ENCODE data around the gene PMEL.

The PMEL gene

DNA sequence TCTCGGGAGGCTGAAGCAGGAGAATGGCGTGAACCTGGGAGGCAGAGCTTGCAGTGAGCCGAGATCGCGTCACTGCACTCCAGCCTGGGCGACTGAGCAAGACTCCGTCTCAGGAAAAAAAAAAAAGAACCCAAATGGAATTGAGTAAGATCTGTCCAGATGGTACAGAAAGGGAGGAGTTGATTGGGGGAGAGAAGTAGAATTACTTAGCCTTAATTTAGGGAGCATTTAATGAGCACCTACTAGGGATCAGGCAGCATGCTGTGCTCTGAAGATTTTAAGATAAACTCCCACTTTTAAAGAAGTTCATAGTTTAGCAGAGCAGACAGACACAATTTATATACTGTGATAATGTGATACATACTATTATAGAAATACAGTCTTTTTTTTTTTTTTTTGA, 12.6 kb upstream of the PMEL start:
- no peak for DNase-seq (ENCODE audit: low read depth, low spot score)
- ChIA-PET CTCF (interaction anchor here (1.2 to 12.3 kb wide), 2 partner anchors 18 to 39 kb away, joined by 6 to 213 read pairs; partner anchors contain the start of gene SUOX), POLR2A (no interaction called here)
- no peak overlapping the region for H3K4me3 ChIP-seq (ENCODE audit: low read depth, low read length)
- TF ChIP-seq, protein P1, sequence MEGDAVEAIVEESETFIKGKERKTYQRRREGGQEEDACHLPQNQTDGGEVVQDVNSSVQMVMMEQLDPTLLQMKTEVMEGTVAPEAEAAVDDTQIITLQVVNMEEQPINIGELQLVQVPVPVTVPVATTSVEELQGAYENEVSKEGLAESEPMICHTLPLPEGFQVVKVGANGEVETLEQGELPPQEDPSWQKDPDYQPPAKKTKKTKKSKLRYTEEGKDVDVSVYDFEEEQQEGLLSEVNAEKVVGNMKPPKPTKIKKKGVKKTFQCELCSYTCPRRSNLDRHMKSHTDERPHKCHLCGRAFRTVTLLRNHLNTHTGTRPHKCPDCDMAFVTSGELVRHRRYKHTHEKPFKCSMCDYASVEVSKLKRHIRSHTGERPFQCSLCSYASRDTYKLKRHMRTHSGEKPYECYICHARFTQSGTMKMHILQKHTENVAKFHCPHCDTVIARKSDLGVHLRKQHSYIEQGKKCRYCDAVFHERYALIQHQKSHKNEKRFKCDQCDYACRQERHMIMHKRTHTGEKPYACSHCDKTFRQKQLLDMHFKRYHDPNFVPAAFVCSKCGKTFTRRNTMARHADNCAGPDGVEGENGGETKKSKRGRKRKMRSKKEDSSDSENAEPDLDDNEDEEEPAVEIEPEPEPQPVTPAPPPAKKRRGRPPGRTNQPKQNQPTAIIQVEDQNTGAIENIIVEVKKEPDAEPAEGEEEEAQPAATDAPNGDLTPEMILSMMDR (IDR thresholded peaks at IDR 0.05; ENCODE audit: insufficient read depth, low read length, missing control alignments): no peak

- CTCF ChIA-PET: interaction anchor here (1.0 to 2.7 kb wide), 13 partner anchors 9 to 258 kb away, joined by 3 to 26 read pairs (median 4); partner anchors contain the start of genes BLOC1S1, ORMDL2, SARNP and SUOX
- no peak for DNase-seq (ENCODE audit: low read depth, low spot score)
- TF ChIP-seq, protein P1 (IDR thresholded peaks at IDR 0.05; ENCODE audit: insufficient read depth, low read length, missing control alignments): no peak
- H3K4me3 ChIP-seq (ENCODE audit: low read depth, low read length): peak overlapping the region; percentile 97
- POLR2A ChIA-PET: interaction anchor here (0.6 to 2.2 kb wide), 19 partner anchors 8 to 1563 kb away, joined by 3 to 10 read pairs (median 4); partner anchors contain the start of genes CD63, DNAJC14, ORMDL2 and SARNP
These were observed 8.5 kb upstream of the PMEL start for GRCh38 chr12:55974308-55974730.

GRCh38 chr12:55973599-55974307, 7.9 kb upstream of the PMEL start, which contains the start of gene RAB5B:
Gene RAB5B (plus strand): TSS chr12:55974078. CDS start chr12:55986961, 12,883 bp downstream.
- TF ChIP-seq, protein P1 (IDR thresholded peaks at IDR 0.05; ENCODE audit: insufficient read depth, low read length, missing control alignments): no peak
- POLR2A ChIA-PET: interaction anchor here (0.6 to 2.2 kb wide), 25 partner anchors 9 to 1694 kb away, joined by 3 to 10 read pairs (median 4); partner anchors contain the start of genes CBX5, CD63, DNAJC14 and ORMDL2
- peak; percentile 100 for DNase-seq (ENCODE audit: low read depth, low spot score)
- CTCF ChIA-PET: interaction anchor here (1.0 to 2.7 kb wide), 13 partner anchors 10 to 258 kb away, joined by 3 to 26 read pairs (median 4); partner anchors contain the start of genes BLOC1S1, ORMDL2, SARNP and SUOX
- peak within 1 kb of the TSS; percentile 97 for H3K4me3 ChIP-seq (ENCODE audit: low read depth, low read length)

GRCh38 chr12:55972911-55973598, 7.2 kb upstream of the PMEL start:
- no peak for DNase-seq (ENCODE audit: low read depth, low spot score)
- TF ChIP-seq, protein P1 (IDR thresholded peaks at IDR 0.05; ENCODE audit: insufficient read depth, low read length, missing control alignments): no peak
- H3K4me3 ChIP-seq (ENCODE audit: low read depth, low read length): peak overlapping the region; percentile 72
- ChIA-PET CTCF (interaction anchor here (1.0 to 2.7 kb wide), 10 partner anchors 11 to 235 kb away, joined by 3 to 26 read pairs (median 4); partner anchors contain the start of gene SUOX), POLR2A (interaction anchor here (0.6 to 2.2 kb wide), 17 partner anchors 10 to 1693 kb away, joined by 3 to 10 read pairs (median 5); partner anchors contain the start of genes CBX5, CD63, DNAJC14 and ORMDL2)

DNA sequence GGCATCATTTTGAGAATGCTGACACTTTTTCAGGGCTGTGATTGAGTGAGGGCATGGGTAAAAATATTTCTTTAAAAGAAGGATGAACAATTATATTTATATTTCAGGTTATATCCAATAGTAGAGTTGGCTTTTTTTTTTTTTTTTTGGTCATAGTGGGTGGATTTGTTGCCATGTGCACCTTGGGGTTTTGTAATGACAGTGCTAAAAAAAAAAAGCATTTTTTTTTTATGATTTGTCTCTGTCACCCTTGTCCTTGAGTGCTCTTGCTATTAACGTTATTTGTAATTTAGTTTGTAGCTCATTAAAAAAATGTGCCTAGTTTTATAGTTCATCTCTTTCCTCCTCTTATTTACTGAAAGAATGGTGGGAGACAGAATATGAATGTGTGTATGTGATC, 6.6 kb upstream of the PMEL start:
- TF ChIP-seq, protein P1 (IDR thresholded peaks at IDR 0.05; ENCODE audit: insufficient read depth, low read length, missing control alignments): no peak
- ChIA-PET CTCF (interaction anchor here (1.0 to 1.2 kb wide), 2 partner anchors 17 to 23 kb away, joined by 3 to 4 read pairs; no protein-coding TSS in a partner anchor), POLR2A (no interaction called here)
- peak overlapping the region; percentile 72 for H3K4me3 ChIP-seq (ENCODE audit: low read depth, low read length)
- no peak for DNase-seq (ENCODE audit: low read depth, low spot score)
